ENCODE data around the gene AGBL1.
A peak's percentile ranks its signal among the peaks of the same experiment; 100 is the strongest.

Gene AGBL1

GRCh38 chr15:86735247-86736040 is 655.8 kb downstream of the AGBL1 start:
- DNase-seq (ENCODE audit: low spot score): no peak

DNA sequence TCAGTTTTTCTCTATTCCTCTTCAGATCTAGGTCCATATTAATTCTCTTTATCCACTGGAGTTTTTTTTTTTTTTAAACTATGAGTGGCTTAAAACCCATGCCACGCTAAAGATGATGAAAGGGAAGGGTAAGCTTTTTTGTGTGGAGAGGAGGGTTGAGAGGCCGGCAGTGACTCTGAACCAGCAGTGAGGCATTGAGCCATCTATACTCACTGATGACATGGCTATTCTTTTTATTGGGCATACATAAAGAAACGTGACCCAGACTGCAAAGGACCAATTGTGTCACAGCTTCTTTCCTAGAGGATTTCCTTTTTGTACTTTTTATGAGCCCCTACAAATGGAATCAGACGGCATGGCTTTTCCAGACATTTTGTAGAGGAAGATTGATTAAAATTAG is 662.2 kb downstream of the AGBL1 start:
- no peak for DNase-seq (ENCODE audit: low spot score)

DNA sequence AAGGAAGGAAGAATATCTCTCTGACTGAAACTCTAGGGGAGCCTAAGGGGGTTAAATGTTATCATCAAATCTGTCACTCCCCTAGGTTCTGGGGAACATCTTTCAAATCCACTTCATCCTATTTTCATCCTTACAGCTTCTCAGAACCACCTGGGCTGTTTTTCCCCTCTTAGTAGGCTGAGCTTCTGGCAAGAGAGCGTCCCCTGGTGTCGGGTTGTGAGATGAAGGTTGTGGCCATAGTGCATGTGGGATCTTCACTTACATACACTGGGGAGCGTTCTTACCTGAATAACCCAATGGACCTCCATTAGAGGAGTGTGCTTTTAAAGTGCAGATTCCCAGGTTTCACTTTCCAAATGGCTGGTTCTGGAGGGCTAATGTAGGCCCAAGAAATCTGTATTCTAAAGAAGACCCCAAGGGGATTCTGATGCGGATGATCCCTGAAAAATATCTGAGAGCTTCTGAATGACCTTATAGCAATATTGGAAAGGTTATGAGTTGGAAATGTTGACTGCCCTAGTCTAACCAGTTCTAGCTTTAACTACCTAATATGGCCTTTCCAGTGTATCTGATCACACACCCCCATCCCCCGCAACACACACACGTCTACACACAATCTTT is 663.7 kb downstream of the AGBL1 start:
- DNase-seq (ENCODE audit: low spot score): peak; percentile 33

DNA sequence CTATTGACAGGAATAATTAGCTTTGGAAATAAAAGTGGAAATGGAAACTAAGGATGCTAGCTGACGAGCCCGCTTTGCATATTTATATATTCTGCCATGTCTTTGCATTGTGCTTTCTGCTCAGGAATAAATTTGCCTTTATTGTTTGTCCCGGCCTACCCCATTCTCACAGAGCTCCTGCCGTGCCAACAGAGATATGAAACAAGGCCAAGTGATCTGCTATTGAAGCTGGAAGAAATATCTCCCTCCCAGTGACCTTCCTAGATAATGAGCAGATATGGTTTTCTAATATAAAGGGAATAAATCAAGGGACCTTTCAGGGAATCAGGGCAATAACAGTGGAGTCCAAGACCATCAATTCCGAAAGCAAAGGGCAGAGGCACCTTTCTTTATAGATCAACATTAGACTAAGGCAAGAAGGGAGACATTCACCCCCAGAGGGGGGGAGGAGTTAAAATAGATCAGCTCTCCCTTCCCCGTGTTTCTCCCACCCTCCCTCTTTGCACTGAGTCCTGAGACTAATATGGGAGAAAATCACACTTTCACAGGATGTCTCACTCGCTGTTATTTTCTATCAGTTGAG is 664.6 kb downstream of the AGBL1 start:
- no peak for DNase-seq (ENCODE audit: low spot score)

- DNase-seq (ENCODE audit: low spot score): no peak
These were observed 671.4 kb downstream of the AGBL1 start for GRCh38 chr15:86751116-86751515.

GRCh38 chr15:86754846-86755245 is 675.2 kb downstream of the AGBL1 start:
- DNase-seq (ENCODE audit: low spot score): no peak

GRCh38 chr15:86756688-86757087 is 677.0 kb downstream of the AGBL1 start:
- no peak for DNase-seq (ENCODE audit: low spot score)

DNA sequence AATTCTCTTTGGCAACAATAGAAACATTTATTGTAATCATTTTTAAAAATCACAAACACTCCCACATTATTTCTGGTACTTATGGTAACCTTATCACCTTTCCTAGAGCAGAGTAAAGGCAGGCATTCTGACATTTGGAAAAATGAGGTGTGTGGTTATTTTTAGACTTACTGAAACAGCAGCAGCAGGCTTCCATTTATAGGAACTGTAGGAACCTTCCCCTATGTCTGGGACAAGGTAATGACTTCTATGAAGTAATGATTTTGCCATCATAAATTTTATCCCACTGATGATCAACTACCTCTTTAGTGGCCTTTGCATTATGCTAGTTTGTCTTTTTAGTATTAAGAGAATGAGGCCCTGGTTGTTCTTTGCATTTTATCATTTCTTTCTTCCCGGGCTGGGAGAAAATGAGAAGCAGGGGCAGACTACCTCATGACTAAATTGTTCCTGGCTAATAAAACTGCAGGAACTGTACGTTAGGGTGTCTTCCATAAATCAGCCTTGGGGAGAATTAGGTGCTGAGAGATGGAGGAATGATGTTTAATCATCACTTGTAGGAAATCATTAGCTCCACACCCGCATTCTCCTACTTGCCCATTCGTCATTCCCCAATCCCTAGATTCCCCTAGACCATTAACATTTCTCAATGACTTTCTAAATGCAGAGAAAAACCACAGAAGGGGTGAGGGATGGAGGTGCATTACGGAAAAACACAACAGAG is 680.3 kb downstream of the AGBL1 start:
- DNase-seq (ENCODE audit: low spot score): no peak

GRCh38 chr15:86762874-86763273 is 683.2 kb downstream of the AGBL1 start:
- no peak for DNase-seq (ENCODE audit: low spot score)

DNA sequence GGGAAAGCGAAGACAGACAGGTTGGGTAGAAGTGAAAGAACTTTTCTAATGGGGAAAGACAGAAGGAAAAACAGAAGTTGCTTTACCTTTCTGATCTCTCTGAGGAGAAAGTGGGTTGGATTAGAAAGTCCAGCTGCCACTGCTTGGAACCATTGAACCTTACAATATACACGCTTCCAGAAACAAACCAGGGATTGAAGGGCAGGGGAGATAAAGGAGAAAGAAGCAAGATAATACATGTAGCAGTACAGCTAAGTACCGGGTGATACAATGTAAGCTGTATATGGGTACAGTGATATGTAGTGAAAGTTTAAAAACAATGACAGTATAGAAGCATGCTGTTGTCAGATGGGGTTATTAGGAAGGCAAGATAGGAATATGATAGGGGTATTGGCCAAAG is 684.4 kb downstream of the AGBL1 start:
- no peak for DNase-seq (ENCODE audit: low spot score)

- no peak for DNase-seq (ENCODE audit: low spot score)
These were observed 685.6 kb downstream of the AGBL1 start for GRCh38 chr15:86765281-86765680.

DNA sequence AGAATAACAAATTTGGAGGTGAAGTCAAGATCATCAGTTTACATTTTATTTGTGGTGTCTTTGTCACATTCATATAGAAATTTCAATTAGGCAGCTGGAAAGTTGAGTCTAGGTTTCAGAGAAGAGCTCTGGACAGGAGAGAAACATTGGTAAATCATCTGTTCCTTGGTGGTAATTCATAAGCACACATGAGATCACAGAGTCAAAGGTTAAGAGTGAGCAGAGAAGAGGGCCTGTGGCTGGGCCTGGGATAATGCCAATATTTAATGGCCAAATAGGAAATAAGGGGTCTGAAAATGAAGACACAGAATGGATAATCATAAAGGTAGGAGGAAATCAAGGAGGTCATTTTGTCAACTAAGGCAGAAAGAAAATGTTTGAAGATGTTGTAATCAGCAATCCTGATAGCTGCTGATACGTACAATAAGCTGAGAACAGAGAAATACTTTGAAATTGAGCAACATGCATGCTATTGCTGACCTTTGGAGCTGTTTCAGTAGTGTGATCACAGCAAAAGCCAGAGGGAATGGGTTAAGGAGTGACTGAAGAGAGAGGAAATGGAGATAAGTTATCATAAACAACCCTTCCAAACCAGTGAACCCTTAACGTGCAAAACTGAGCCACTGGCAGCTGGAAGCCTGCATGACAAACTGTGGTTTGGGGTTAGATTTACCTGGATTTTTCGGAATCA is 692.8 kb downstream of the AGBL1 start:
- no peak for DNase-seq (ENCODE audit: low spot score)

GRCh38 chr15:86773736-86774135 is 694.1 kb downstream of the AGBL1 start:
- DNase-seq (ENCODE audit: low spot score): no peak

GRCh38 chr15:86776145-86776544 is 696.5 kb downstream of the AGBL1 start:
- DNase-seq (ENCODE audit: low spot score): no peak

GRCh38 chr15:86796521-86796920 is 716.9 kb downstream of the AGBL1 start:
- DNase-seq (ENCODE audit: low spot score): no peak

DNA sequence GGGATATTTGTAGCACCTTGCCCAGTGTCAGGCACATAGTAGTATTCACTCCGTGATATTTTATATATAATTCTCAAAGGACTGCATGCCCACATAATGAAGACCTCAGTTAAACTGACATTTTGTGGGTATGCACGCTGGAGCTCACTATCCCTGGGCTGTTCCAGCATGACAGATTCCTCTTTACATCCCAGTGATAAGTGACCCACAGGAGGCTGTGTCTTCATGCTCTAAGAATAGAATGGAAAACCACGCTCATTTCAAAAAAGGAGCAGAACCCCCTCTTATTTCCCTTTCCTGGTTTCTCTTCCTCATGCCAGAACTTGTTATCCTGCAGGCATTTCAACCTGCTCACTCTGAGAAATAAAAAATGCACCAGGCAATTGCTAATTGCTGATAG is 717.5 kb downstream of the AGBL1 start:
- DNase-seq (ENCODE audit: low spot score): no peak

- no peak for DNase-seq (ENCODE audit: low spot score)
These were observed 719.6 kb downstream of the AGBL1 start for GRCh38 chr15:86799226-86799625.

GRCh38 chr15:86802244-86802643 is 722.6 kb downstream of the AGBL1 start:
- DNase-seq (ENCODE audit: low spot score): no peak

- no peak for DNase-seq (ENCODE audit: low spot score)
These were observed 724.7 kb downstream of the AGBL1 start for GRCh38 chr15:86804406-86804805.

DNA sequence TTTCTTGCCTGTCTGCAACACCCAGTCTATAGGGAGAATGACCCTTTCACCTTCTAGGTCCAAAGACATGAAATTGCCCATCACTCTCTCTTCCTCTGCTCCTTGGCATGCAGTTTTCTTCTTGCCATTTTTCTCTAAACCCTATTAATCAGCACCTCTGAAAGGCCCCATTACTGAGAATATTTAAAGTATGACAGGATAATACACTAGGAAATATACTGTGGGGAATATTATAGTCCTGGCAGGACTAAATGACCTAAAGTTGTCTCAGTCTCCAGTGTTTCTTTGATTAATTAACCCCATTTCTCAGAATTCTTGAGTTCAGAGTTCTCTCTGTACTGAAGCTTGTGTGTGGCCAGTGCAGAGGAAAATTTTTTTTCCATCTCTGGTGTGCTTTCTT is 730.7 kb downstream of the AGBL1 start:
- DNase-seq (ENCODE audit: low spot score): no peak

DNA sequence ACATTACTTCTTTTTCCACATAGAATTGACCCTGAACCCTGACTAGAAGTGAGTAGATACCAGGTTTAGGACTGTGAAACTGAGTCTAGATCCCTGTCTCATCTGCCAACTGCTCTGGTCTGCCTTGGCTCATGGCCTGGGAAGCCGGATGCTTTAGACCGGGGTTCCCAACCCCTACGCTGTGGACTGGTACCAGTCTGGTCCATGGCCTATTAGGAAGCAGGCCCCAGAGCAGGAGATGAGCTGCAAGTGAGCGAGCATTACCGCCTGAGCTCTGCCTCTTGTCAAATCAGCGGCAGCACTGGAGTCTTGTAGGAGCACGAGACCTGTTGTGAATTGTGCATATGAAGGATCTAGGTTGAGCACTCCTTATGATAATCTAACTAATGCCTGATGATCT is 734.2 kb downstream of the AGBL1 start:
- no peak for DNase-seq (ENCODE audit: low spot score)

GRCh38 chr15:86829245-86829644 is 749.6 kb downstream of the AGBL1 start:
- no peak for DNase-seq (ENCODE audit: low spot score)
